GM10248 (cell line): ENCODE measurements around the gene ADH1A.

Source experiments
- CTCF ChIA-PET: fragments of 300-600 bp; sonication (Branson Sonifier 250); formaldehyde crosslinking; extraction: SDS; loops from one replicate; lab custom pipeline; 2021; ENCODE audit warnings: antibody characterized with exemption; lab: Yijun Ruan, JAX
- POLR2A ChIA-PET: fragments of 350-650 bp; sonication (Branson Sonifier 250); formaldehyde crosslinking; extraction: SDS; loops from one replicate; lab custom pipeline; 2020; ENCODE audit warnings: antibody characterized with exemption; lab: Yijun Ruan, JAX
- DNase-seq: peaks from one replicate; pipeline ENCODE4 v3.0.0; 2012; ENCODE audit errors: extremely low spot score
- CTCF ChIP-seq: IDR thresholded peaks from 2 replicates; pipeline ENCODE4 v1.5.1; 2012; ENCODE audit warnings: mild to moderate bottlenecking, low read depth; ENCODE audit errors: extremely low read depth, missing control alignments, control extremely low read depth

ADH1A gene

GRCh38 chr4:99285387-99285786 is 5.4 kb downstream of the ADH1A start:
- TF ChIP-seq CTCF = no peak
- ChIA-PET CTCF (no interaction called here), POLR2A (no interaction called here)
- DNase-seq = no peak

- DNase-seq = no peak
- CTCF ChIA-PET = interaction anchor here (1.0 kb wide), 1 partner anchor 14 kb away, joined by 3 read pairs; no protein-coding TSS in a partner anchor
- POLR2A ChIA-PET = no interaction called here
- TF ChIP-seq CTCF = no peak
These were observed 8.1 kb downstream of the ADH1A start for GRCh38 chr4:99282731-99283130.

- POLR2A ChIA-PET = no interaction called here
- CTCF ChIA-PET = no interaction called here
- DNase-seq = no peak
- TF ChIP-seq CTCF = no peak
These were observed 9.5 kb downstream of the ADH1A start for GRCh38 chr4:99281261-99281660.

GRCh38 chr4:99276417-99276816 is 14.4 kb downstream of the ADH1A start:
- no peak for TF ChIP-seq CTCF
- POLR2A ChIA-PET = no interaction called here
- CTCF ChIA-PET = no interaction called here
- DNase-seq = no peak

- POLR2A ChIA-PET = no interaction called here
- CTCF ChIA-PET = no interaction called here
- no peak for TF ChIP-seq CTCF
- no peak for DNase-seq
These were observed 14.9 kb downstream of the ADH1A start for GRCh38 chr4:99275885-99276284.

GRCh38 chr4:99275050-99275449 is 15.7 kb downstream of the ADH1A start:
- ChIA-PET POLR2A (no interaction called here), CTCF (no interaction called here)
- DNase-seq = no peak
- no peak for TF ChIP-seq CTCF

GRCh38 chr4:99273704-99274103 is 17.1 kb downstream of the ADH1A start:
- DNase-seq = no peak
- CTCF ChIA-PET = no interaction called here
- POLR2A ChIA-PET = no interaction called here
- no peak for TF ChIP-seq CTCF
